K562 (cell line): ENCODE measurements around the gene EYA2. TPM values are rescaled to one million over a fixed set of nuclear protein-coding genes. Genes with fewer than 3 reads are reported as not detected.
A peak's percentile ranks its signal among the peaks of the same experiment; 100 is the strongest.

Experiments used
- ATAC-seq: fragments of 200-7000 bp; cut with Tn5 transposase; 3 replicates; pipeline ENCODE4 v1.9.1; 2020; ENCODE audit warnings: moderate library complexity
- BruUV-seq: library from RNA; stranded (reverse); fragments of 400-500 nt; replicated peaks from 2 replicates; lab custom pipeline; 2021; lab: Mats Ljungman, UMichigan
- CTCF ChIA-PET: fragments of 300-600 bp; formaldehyde crosslinking; extraction: SDS; loops from one replicate; lab custom pipeline; 2021; ENCODE audit warnings: low intra/inter-chr PET ratio; lab: Yijun Ruan, JAX
- POLR2A ChIA-PET: fragments of 300-600, 350-650 bp; sonication (Branson Sonifier 250); formaldehyde crosslinking; extraction: SDS; loops from one replicate; lab custom pipeline; 2021; ENCODE audit warnings: antibody characterized with exemption, inconsistent platforms; lab: Yijun Ruan, JAX
- DNase-seq, 4 experiments: peaks; one replicate each; pipeline versions ENCODE4 v3.0.0 to v3.0.0-alpha.2; 2011 to 2018; ENCODE audit warnings: low spot score in 3 of 4, mixed read lengths in 3 of 4; ENCODE audit errors: extremely low read depth in 1 of 4
- FAIRE-seq: peaks from 2 replicates; lab custom pipeline; 2011; peaks lifted over from hg19 to GRCh38; lab: Jason Lieb, UNC
- H2AFZ ChIP-seq: 2 replicates; pipeline ENCODE4 v1.6.0; 2011; ENCODE audit warnings: low read depth, low read length, control low read depth, inconsistent platforms
- H3K27ac ChIP-seq: fragments of 200-600 bp; 3 replicates; pipeline ENCODE4 v1.8.0; 2011; ENCODE audit warnings: low read depth, mild to moderate bottlenecking, control low read depth, inconsistent platforms, low read length, moderate library complexity, mixed read lengths; ENCODE audit errors: extremely low read depth
- H3K27me3 ChIP-seq, 2 experiments: fragments of 300-600 bp in 1 of 2; 2 replicates in 1 of 2; 3 replicates in 1 of 2; pipeline versions ENCODE4 v1.6.0 to v1.8.0; 2011; ENCODE audit warnings: inconsistent platforms in 2 of 2, low read length in 2 of 2, mild to moderate bottlenecking in 1 of 2, mixed read lengths in 1 of 2, moderate library complexity in 1 of 2; ENCODE audit not compliant: control insufficient read depth in 2 of 2, insufficient read depth in 2 of 2
- H3K36me3 ChIP-seq: fragments of 300-600 bp; 3 replicates; pipeline ENCODE4 v1.8.0; 2011; ENCODE audit warnings: mild to moderate bottlenecking, low read length, inconsistent platforms; ENCODE audit not compliant: control insufficient read depth, insufficient read depth
- H3K4me1 ChIP-seq, 2 experiments: fragments of 200-600 bp in 1 of 2; replicated peaks in 1 of 2; 2 replicates in 1 of 2; 3 replicates in 1 of 2; pipeline versions ENCODE4 v1.5.1 to v1.8.0; 2011; ENCODE audit warnings: inconsistent platforms in 2 of 2, low read length in 2 of 2, mild to moderate bottlenecking in 1 of 2, mixed read lengths in 1 of 2, moderate library complexity in 1 of 2; ENCODE audit not compliant: control insufficient read depth in 2 of 2, insufficient read depth in 2 of 2
- H3K4me2 ChIP-seq: 2 replicates; pipeline ENCODE4 v1.6.1; 2011; ENCODE audit warnings: low read length, control low read depth, inconsistent platforms, mixed read lengths; ENCODE audit not compliant: insufficient read depth
- H3K4me3 ChIP-seq: fragments of 200-600 bp; sonication (generic), shearing (Covaris generic); 2 replicates; pipeline ENCODE4 v1.5.1; 2016; ENCODE audit warnings: control low read depth, inconsistent platforms
- H3K79me2 ChIP-seq: fragments of 200-600 bp; 3 replicates; pipeline ENCODE4 v1.8.0; 2011; ENCODE audit warnings: low read length, inconsistent platforms; ENCODE audit not compliant: control insufficient read depth, insufficient read depth
- H3K9ac ChIP-seq, 2 experiments: 2 replicates each; pipeline versions ENCODE4 v1.6.0 to v1.6.1; 2011; ENCODE audit warnings: low read depth in 2 of 2, low read length in 2 of 2, control low read depth in 1 of 2, inconsistent platforms in 1 of 2, mild to moderate bottlenecking in 1 of 2, mixed read lengths in 1 of 2; ENCODE audit not compliant: insufficient read depth in 1 of 2
- H3K9me1 ChIP-seq: one replicate; pipeline ENCODE4 v1.6.0; 2011; ENCODE audit warnings: inconsistent platforms, mild to moderate bottlenecking, low read length, moderate library complexity; ENCODE audit not compliant: control insufficient read depth, insufficient read depth
- H3K9me3 ChIP-seq: replicated peaks from 2 replicates; pipeline ENCODE4 v1.5.1; 2011; ENCODE audit warnings: low read depth, low read length, inconsistent platforms; ENCODE audit not compliant: control insufficient read depth, insufficient read depth
- H4K20me1 ChIP-seq: replicated peaks from 2 replicates; pipeline ENCODE4 v1.6.1; 2011; ENCODE audit warnings: low read length, inconsistent platforms, mixed read lengths; ENCODE audit not compliant: control insufficient read depth, insufficient read depth
- FOSL1 ChIP-seq: fragments of 200-800 bp; sonication (Bioruptor generic); conservative IDR thresholded peaks from 2 replicates; pipeline ENCODE4 v1.6.1; 2016; ENCODE audit warnings: missing genetic modification characterization, missing compliant biosample characterization
- FOXJ2 ChIP-seq: fragments of 200-800 bp; sonication (Bioruptor generic); IDR thresholded peaks from 2 replicates; pipeline ENCODE4 v1.6.1; 2016; ENCODE audit warnings: missing genetic modification characterization, missing compliant biosample characterization
- HES1 ChIP-seq: fragments of 450-650 bp; IDR thresholded peaks from 2 replicates; pipeline ENCODE4 v1.6.1; 2016; ENCODE audit warnings: low read depth, mild to moderate bottlenecking, moderate library complexity
- KAT2B ChIP-seq: IDR thresholded peaks from one replicate; pipeline ENCODE4 v1.6.1; 2012; ENCODE audit warnings: low read depth, mild to moderate bottlenecking, control low read depth, inconsistent platforms, low read length, moderate library complexity
- WGBS: fragments of 100-300 bp; shearing (Covaris generic); methylation state at CpG from one replicate; pipeline ENCODE4 v1.1.6; 2016; ENCODE audit warnings: low coverage, mixed read lengths; ENCODE audit not compliant: insufficient coverage; ENCODE audit errors: missing lambda C conversion rate; 5-methylcytosine and 5-hydroxymethylcytosine counted together
- in situ Hi-C: fragments of 300-500 bp; cut with MboI; formaldehyde crosslinking; loops from 4 replicates; pipeline ENCODE4 v1.15.0; 2018; ENCODE audit warnings: inconsistent platforms, mixed read lengths
- intact Hi-C: fragments of 100-400 bp; cut with micrococcal nuclease; formaldehyde crosslinking; loops from 2 replicates; pipeline ENCODE4 v1.14.2; 2022
- polyA plus RNA-seq, 8 experiments: library from polyadenylated mRNA; depleted of rRNA in 4 of 8; stranded (reverse) in 5 of 8; unstranded in 3 of 8; fragments of >200 nt; fragmentation: Nextera tagmentation in 2 of 8; fragmentation: Illumina TruSeq in 1 of 8; extraction: Ambion mirVana in 2 of 8; extraction: Trizol in 1 of 8; gene quantifications; 2 replicates each; pipeline versions ENCODE4 v1.2.1 to v1.2.3, GENCODE V29; 2011 to 2014; ENCODE audit warnings: inconsistent platforms in 1 of 8, missing spikeins in 1 of 8
- total RNA-seq, 7 experiments: library from RNA; depleted of rRNA in 6 of 7; stranded (reverse); fragments of >200 nt in 6 of 7; fragmentation: Illumina TruSeq in 2 of 7; extraction: Trizol in 2 of 7; gene quantifications; 2 replicates each; pipeline versions ENCODE4 v1.2.1 to v1.2.3, GENCODE V29; 2011 to 2021; ENCODE audit warnings: low replicate concordance in 1 of 7
- TF ChIP-seq, protein P1 (sequence below): fragments of 250-450 bp; sonication (Bioruptor Pico); IDR thresholded peaks from 2 replicates; pipeline ENCODE4 v1.5.0; 2021
- TF ChIP-seq, protein P2 (sequence below), 3 experiments: fragments of 200-800 bp in 1 of 3; sonication (Bioruptor generic) in 1 of 3; sonication (generic) in 1 of 3; formaldehyde crosslinking in 1 of 3; IDR thresholded peaks; 2 replicates each; pipeline versions ENCODE4 v1.6.1 to v1.8.0; 2016 to 2022; ENCODE audit warnings: mild to moderate bottlenecking in 2 of 3, missing compliant biosample characterization in 2 of 3, missing genetic modification characterization in 2 of 3, missing genetic modification reagents in 1 of 3

EYA2 gene
- total and polyA plus RNA-seq, 9 of the 15 experiments (the other 6 are each of a cell fraction or from before 2014, with no cell fraction given), result 0.03 TPM; not detected in 8

- TF ChIP-seq, protein P1, sequence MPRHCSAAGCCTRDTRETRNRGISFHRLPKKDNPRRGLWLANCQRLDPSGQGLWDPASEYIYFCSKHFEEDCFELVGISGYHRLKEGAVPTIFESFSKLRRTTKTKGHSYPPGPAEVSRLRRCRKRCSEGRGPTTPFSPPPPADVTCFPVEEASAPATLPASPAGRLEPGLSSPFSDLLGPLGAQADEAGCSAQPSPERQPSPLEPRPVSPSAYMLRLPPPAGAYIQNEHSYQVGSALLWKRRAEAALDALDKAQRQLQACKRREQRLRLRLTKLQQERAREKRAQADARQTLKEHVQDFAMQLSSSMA (CRISPR knock-in tag), result no peak
- TF ChIP-seq, protein P2, sequence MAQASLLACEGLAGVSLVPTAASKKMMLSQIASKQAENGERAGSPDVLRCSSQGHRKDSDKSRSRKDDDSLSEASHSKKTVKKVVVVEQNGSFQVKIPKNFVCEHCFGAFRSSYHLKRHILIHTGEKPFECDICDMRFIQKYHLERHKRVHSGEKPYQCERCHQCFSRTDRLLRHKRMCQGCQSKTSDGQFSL (CRISPR knock-in tag; IDR thresholded peaks at IDR 0.05), result no peak
- TF ChIP-seq, protein P2 (tag; IDR thresholded peaks at IDR 0.05), result no peak
These were observed 59.0 kb downstream of the EYA2 start (continued) for GRCh38 chr20:46953596-46953995.

DNA sequence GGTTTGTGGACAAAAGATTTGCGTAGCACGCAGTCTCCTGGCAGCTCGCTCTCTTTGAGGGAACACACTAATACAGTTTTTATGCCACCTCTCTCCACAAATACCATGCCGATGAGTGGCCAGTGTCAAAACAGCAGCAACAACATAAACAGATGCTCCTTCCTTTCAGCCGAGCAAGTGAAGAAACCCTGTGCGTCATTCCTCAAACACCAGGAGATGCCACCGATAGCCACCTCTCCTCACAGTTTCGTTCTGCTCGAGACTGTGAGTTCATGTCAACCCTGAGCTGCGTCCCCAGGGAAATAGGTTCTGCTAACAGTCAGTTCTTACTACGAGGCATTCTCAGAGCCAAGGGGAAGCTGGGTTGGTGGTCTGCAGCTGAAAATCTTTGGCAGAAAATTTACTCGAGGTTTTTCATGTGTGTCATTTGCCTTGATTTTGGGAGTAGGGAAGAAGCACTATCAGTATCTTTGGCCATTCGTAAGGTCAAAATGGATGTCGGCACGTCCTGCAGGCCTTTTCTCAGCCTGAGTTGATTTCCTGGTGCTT, 59.9 kb downstream of the EYA2 start:
- Histone ChIP-seq H3K4me1 (no peaks in the 10 kb centered on the region), H3K36me3 (no peaks in the 10 kb centered on the region), H3K4me2 (peak overlapping the region; percentile 3; the same call in 1 of the 2 replicates), H3K9ac (no peak overlapping the region), H2AFZ (no peak overlapping the region), H3K27ac (no peak overlapping the region), H3K4me3 (no peak overlapping the region), H3K79me2 (no peaks in the 10 kb centered on the region), H3K27me3 (peaks cover 19 to 26% of the 10 kb centered on the region in 2 experiments), H3K9me1 (no peaks in the 10 kb centered on the region), H4K20me1 (no peaks in the 10 kb centered on the region), H3K9me3 (no peaks in the 10 kb centered on the region)
- no TSS peak for BruUV-seq
- CTCF ChIA-PET, result no interaction called here
- FAIRE-seq (no peak), ATAC-seq (no peak), DNase-seq (no peak)
- intact Hi-C loops (no loop called here), in situ Hi-C loops (no loop called here)
- POLR2A ChIA-PET, result no interaction called here
- TF ChIP-seq HES1, result no peak
- TF ChIP-seq KAT2B, result no peak
- TF ChIP-seq FOXJ2, result no peak
- TF ChIP-seq FOSL1, result peak; percentile 36; the same call in 1 of the 2 replicates
- 3% methylated on average over 15 of the region's 15 CpGs for WGBS
